Kidney epithelial cell (primary cell): ENCODE data around the gene RASSF3. TPM values are rescaled to one million over a fixed set of nuclear protein-coding genes. Genes with fewer than 3 reads are reported as not detected.

Experiments used
- DNase-seq: peaks from one replicate; pipeline ENCODE4 v3.0.0-alpha.2; 2010; ENCODE audit warnings: low read depth
- H3K27me3 ChIP-seq: 2 replicates; pipeline ENCODE4 v1.6.0; 2011; ENCODE audit warnings: low read length; ENCODE audit not compliant: control insufficient read depth, insufficient read depth
- H3K36me3 ChIP-seq: 2 replicates; pipeline ENCODE4 v1.5.1; 2011; ENCODE audit warnings: low read length; ENCODE audit not compliant: control insufficient read depth, insufficient read depth
- H3K4me3 ChIP-seq: 2 replicates; pipeline ENCODE4 v1.5.1; 2011; ENCODE audit warnings: low read depth, mild to moderate bottlenecking, control low read depth, low read length
- CTCF ChIP-seq: IDR thresholded peaks from 2 replicates; pipeline ENCODE4 v1.5.1; 2011; ENCODE audit warnings: mild to moderate bottlenecking, moderate library complexity, low read length, control low read depth, inconsistent platforms; ENCODE audit not compliant: insufficient read depth, poor library complexity, severe bottlenecking
- total RNA-seq: library from RNA; depleted of rRNA; stranded (reverse); fragments of >200 nt; gene quantifications from 2 replicates; pipeline ENCODE4 v1.2.3, GENCODE V29; 2015

The RASSF3 gene
- total RNA-seq, 1 donor from 2014 or later: 25.7 TPM

- no peak for DNase-seq
- TF ChIP-seq CTCF: no peak
- no peaks in the 10 kb centered on the region for H3K36me3 ChIP-seq
Measured at GRCh38 chr12:64681200-64682052, 71.1 kb downstream of the RASSF3 start.

GRCh38 chr12:64682572-64683277 is 72.4 kb downstream of the RASSF3 start:
- no peak for TF ChIP-seq CTCF

More at GRCh38 chr12:64681200-64682052, 71.1 kb downstream of the RASSF3 start:
- Histone ChIP-seq H3K27me3 (no peaks in the 10 kb centered on the region), H3K4me3 (no peak overlapping the region)

GRCh38 chr12:64683816-64684543 is 73.7 kb downstream of the RASSF3 start:
- H3K4me3 ChIP-seq: no peak overlapping the region
- no peak for TF ChIP-seq CTCF
- no peak for DNase-seq
- H3K27me3 ChIP-seq: no peaks in the 10 kb centered on the region
- no peaks in the 10 kb centered on the region for H3K36me3 ChIP-seq

More at GRCh38 chr12:64682572-64683277, 72.4 kb downstream of the RASSF3 start:
- no peaks in the 10 kb centered on the region for H3K27me3 ChIP-seq
- H3K4me3 ChIP-seq: no peak overlapping the region
- H3K36me3 ChIP-seq: no peaks in the 10 kb centered on the region
- DNase-seq: no peak

GRCh38 chr12:64685050-64685449 is 74.8 kb downstream of the RASSF3 start:
- no peak overlapping the region for H3K4me3 ChIP-seq
- no peaks in the 10 kb centered on the region for H3K27me3 ChIP-seq
- no peak for TF ChIP-seq CTCF
- DNase-seq: no peak
- no peaks in the 10 kb centered on the region for H3K36me3 ChIP-seq

- H3K27me3 ChIP-seq: no peaks in the 10 kb centered on the region
- no peak for DNase-seq
- H3K36me3 ChIP-seq: no peaks in the 10 kb centered on the region
- no peak overlapping the region for H3K4me3 ChIP-seq
- no peak for TF ChIP-seq CTCF
Measured at GRCh38 chr12:64685605-64686004, 75.3 kb downstream of the RASSF3 start.
